Loucy (cell line): ENCODE results near the gene CELF4.

Source experiments
- CTCF ChIP-seq: fragments of 200-600 bp; sonication (generic); conservative IDR thresholded peaks from 2 replicates; pipeline ENCODE4 v1.5.1; 2014; ENCODE audit warnings: mild to moderate bottlenecking, antibody characterized with exemption, low read length
- EZH2phosphoT487 ChIP-seq: fragments of 200-600 bp; IDR thresholded peaks from 2 replicates; pipeline ENCODE4 v1.6.1; 2018; ENCODE audit warnings: antibody characterized with exemption, mild to moderate bottlenecking, moderate library complexity, borderline replicate concordance

DNA sequence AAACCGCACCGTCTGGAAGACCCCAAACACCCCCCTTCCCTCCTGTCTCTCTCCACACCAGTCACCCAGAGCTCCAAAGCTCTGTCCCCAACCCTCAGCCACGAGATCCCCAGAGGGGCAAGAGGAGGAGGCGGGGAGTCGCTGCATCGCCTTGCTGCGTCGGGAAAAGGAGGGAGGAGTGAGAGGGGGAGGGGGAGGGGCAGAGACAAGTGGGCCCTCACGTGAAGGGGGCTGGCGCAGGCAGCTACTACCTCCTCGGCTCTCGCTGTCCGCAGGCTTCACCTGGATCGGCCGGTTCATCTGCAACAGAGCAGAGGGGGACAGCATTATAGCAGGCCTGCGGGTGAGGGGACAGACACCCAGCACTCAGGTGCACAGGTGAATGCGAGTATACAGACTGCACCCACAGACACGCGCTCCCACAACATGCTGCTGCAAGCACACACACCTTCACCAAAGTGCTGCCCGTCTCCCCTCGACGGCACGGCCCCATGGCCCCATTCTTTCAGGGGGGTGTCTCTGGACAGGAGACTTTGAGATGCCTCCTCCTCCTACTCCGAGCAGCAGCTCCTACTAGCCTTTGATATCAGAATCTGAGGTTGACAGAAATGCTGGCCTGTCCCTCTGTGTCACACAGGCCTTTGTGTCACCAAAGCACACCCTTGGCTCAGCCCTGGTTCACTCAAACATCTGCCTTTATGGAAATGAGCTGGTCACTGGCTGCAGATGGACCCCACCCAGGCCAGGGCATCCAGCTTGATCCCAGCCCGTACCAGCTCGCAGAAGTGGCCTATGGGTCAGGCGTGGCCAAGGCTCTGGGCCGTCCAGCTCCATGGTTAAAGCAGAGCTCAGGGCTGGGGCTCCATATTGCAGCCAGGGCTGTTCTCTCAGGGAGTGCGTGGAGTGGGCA, 243.8 kb downstream of the CELF4 start:
- TF ChIP-seq CTCF (no peak), EZH2phosphoT487 (no peak)
